ENCODE measurements around the gene EIF5A.

Gene EIF5A

GRCh38 chr17:7351665-7352502 is 44.5 kb downstream of the EIF5A start, which contains the start of gene KCTD11:
Gene KCTD11, plus strand, starts transcription at chr17:7352162.
- H3K4me3 ChIP-seq (replicated peaks; ENCODE audit: low read depth, low read length) = peak within 1 kb of the TSS; percentile 66
- no peak for DNase-seq (ENCODE audit: extremely low read depth, low read depth)
- peak; percentile 41 for TF ChIP-seq CTCF (IDR thresholded peaks at IDR 0.05; ENCODE audit: low read depth, low read length, missing control alignments)

GRCh38 chr17:7352503-7352889 is 45.1 kb downstream of the EIF5A start:
- peak overlapping the region; percentile 66 for H3K4me3 ChIP-seq (replicated peaks; ENCODE audit: low read depth, low read length)
- no peak for DNase-seq (ENCODE audit: extremely low read depth, low read depth)
- TF ChIP-seq CTCF (IDR thresholded peaks at IDR 0.05; ENCODE audit: low read depth, low read length, missing control alignments) = no peak

- H3K4me3 ChIP-seq (replicated peaks; ENCODE audit: low read depth, low read length) = peak overlapping the region; percentile 66
- TF ChIP-seq CTCF (IDR thresholded peaks at IDR 0.05; ENCODE audit: low read depth, low read length, missing control alignments) = no peak
- no peak for DNase-seq (ENCODE audit: extremely low read depth, low read depth)
Observed at GRCh38 chr17:7352910-7353635, 45.6 kb downstream of the EIF5A start.

GRCh38 chr17:7354262-7354843 is 46.9 kb downstream of the EIF5A start:
- TF ChIP-seq CTCF (IDR thresholded peaks at IDR 0.05; ENCODE audit: low read depth, low read length, missing control alignments) = no peak
- DNase-seq (ENCODE audit: extremely low read depth, low read depth) = no peak
- no peak overlapping the region for H3K4me3 ChIP-seq (replicated peaks; ENCODE audit: low read depth, low read length)

- TF ChIP-seq CTCF (IDR thresholded peaks at IDR 0.05; ENCODE audit: low read depth, low read length, missing control alignments) = no peak
- no peak within 1 kb of the TSS for H3K4me3 ChIP-seq (replicated peaks; ENCODE audit: low read depth, low read length)
- no peak for DNase-seq (ENCODE audit: extremely low read depth, low read depth)
Observed at GRCh38 chr17:7355053-7355452, 47.6 kb downstream of the EIF5A start, which contains the start of gene TMEM95. Gene TMEM95, plus strand, starts transcription at chr17:7355156. Its CDS starts 49 bp downstream, at chr17:7355205.

- no peak for TF ChIP-seq CTCF (IDR thresholded peaks at IDR 0.05; ENCODE audit: low read depth, low read length, missing control alignments)
- H3K4me3 ChIP-seq (replicated peaks; ENCODE audit: low read depth, low read length) = no peak overlapping the region
- DNase-seq (ENCODE audit: extremely low read depth, low read depth) = no peak
Observed at GRCh38 chr17:7355573-7355972, 48.1 kb downstream of the EIF5A start.

All from HFF-Myc (cell line).